ENCODE data around the gene TRIM5. TPM values are rescaled to one million over a fixed set of nuclear protein-coding genes. Genes with fewer than 3 reads are reported as not detected.
"Not testable (repeated sequence)": the region's sequence is repeated elsewhere in the genome, so short reads cannot be mapped to it uniquely, and the experiment has no call there.

Gene TRIM5
- total and polyA plus RNA-seq, 5 donors from 2014 or later, result 6.0 to 15.2 (median 7.6) TPM

DNA sequence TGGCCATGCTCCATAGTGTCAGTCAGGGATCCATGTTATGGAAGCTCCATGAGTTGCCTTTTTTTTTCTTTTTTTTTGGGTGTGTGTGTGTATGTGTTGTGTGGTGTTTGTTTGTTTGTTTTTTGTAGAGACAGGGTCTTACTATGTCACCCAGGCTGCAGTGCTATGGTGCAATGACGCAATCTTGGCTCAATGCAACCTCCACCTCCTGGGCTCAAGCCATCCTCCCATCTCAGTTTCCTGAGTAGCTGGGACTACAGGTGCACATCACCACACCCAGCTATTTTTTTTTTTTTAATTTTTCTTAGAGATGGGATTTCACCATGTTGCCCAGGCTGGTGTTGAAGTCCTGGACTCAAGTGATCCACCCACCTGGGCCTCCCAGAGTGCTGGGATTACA lies 3.6 kb upstream of the TRIM5 start:
- no peak for ATAC-seq (ENCODE audit: low read depth in 2 of 2)
- Mint-ChIP-seq H3K27me3 (peaks cover 4% of the 10 kb centered on the region), H3K4me1 (peaks cover 22 to 56% (median 43%) of the 10 kb centered on the region in 4 donors)

GRCh38 chr11:5686426-5686825 lies 1.6 kb upstream of the TRIM5 start:
- Histone ChIP-seq H3K27me3 (ENCODE audit: control insufficient read depth, insufficient read depth, low read length) (no peaks in the 10 kb centered on the region), H3K9me3 (ENCODE audit: control insufficient read depth in 2 of 2, low read length in 2 of 2) (no peaks in the 10 kb centered on the region), H3K36me3 (ENCODE audit: control insufficient read depth, insufficient read depth, low read length) (no peaks in the 10 kb centered on the region), H3K27ac (ENCODE audit: insufficient read depth, low read length, poor library complexity, severe bottlenecking) (peak overlapping the region; percentile 23), H3K4me1 (ENCODE audit: control insufficient read depth, insufficient read depth, low read length, poor library complexity, severe bottlenecking) (peaks cover 36% of the 10 kb centered on the region), H3K4me3 (ENCODE audit: low read depth, low read length) (no peak overlapping the region)
- ATAC-seq (ENCODE audit: low read depth in 2 of 2) (no peak), DNase-seq (no peak)
- H3K4me1 Mint-ChIP-seq, result peaks cover 20 to 56% (median 41%) of the 10 kb centered on the region in 4 donors
- H3K36me3 Mint-ChIP-seq, result no peaks in the 10 kb centered on the region
- peaks cover 4% of the 10 kb centered on the region for H3K27me3 Mint-ChIP-seq
- peak overlapping the region in 1 of 3 donors; percentile 52 for H3K27ac Mint-ChIP-seq
- peak overlapping the region in 1 of 4 donors; percentile 63 for H3K4me3 Mint-ChIP-seq
- H3K9me3 Mint-ChIP-seq, result no peaks in the 10 kb centered on the region

More for the DNA sequence above, 3.6 kb upstream of the TRIM5 start:
- H3K9me3 ChIP-seq (ENCODE audit: control insufficient read depth in 2 of 2, low read length in 2 of 2), result no peaks in the 10 kb centered on the region
- peak overlapping the region; percentile 87 for H3K27ac ChIP-seq (ENCODE audit: insufficient read depth, low read length, poor library complexity, severe bottlenecking)
- peaks cover 5% of the 10 kb centered on the region for H3K36me3 Mint-ChIP-seq
- peak overlapping the region; percentile 96 for H3K4me3 ChIP-seq (ENCODE audit: low read depth, low read length)
- peak overlapping the region; percentile 83 to 100 (median 95) for H3K27ac Mint-ChIP-seq
- H3K27me3 ChIP-seq (ENCODE audit: control insufficient read depth, insufficient read depth, low read length), result no peaks in the 10 kb centered on the region
- DNase-seq, result no peak
- H3K4me3 Mint-ChIP-seq, result peak overlapping the region; percentile 41 to 98 (median 80)
- no peaks in the 10 kb centered on the region for H3K9me3 Mint-ChIP-seq
- H3K4me1 ChIP-seq (ENCODE audit: control insufficient read depth, insufficient read depth, low read length, poor library complexity, severe bottlenecking), result peaks cover 49% of the 10 kb centered on the region
- peaks cover 5% of the 10 kb centered on the region for H3K36me3 ChIP-seq (ENCODE audit: control insufficient read depth, insufficient read depth, low read length)

- H3K4me1 Mint-ChIP-seq, result peaks cover 20 to 71% (median 55%) of the 10 kb centered on the region in 4 donors
Measured at GRCh38 chr11:5684036-5684645, 733 bp downstream of the TRIM5 start.

DNA sequence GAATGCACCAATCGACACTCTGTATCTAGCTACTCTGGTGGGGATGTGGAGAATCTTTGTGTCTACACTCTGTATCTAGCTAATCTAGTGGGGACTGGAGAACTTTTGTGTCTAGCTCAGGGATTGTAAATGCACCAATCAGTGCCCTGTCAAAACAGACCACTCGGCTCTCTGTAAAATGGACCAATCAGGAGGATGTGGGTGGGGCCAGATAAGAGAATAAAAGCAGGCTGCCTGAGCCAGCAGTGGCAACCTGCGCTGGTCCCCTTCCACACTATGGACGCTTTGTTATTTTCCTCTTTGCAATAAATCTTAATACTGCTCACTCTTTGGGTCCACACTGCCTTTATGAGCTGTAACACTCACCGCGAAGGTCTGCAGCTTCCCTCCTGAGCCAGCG lies 1.3 kb downstream of the TRIM5 start:
- not testable (repeated sequence) for H3K9me3 ChIP-seq (ENCODE audit: control insufficient read depth in 2 of 2, low read length in 2 of 2); ATAC-seq (ENCODE audit: low read depth in 2 of 2); H3K27me3 ChIP-seq (ENCODE audit: control insufficient read depth, insufficient read depth, low read length); H3K27me3 Mint-ChIP-seq; H3K9me3 Mint-ChIP-seq
- peak overlapping the region; percentile 89 for H3K27ac ChIP-seq (ENCODE audit: insufficient read depth, low read length, poor library complexity, severe bottlenecking)
- H3K4me1 ChIP-seq (ENCODE audit: control insufficient read depth, insufficient read depth, low read length, poor library complexity, severe bottlenecking), result peaks cover 25% of the 10 kb centered on the region
- peak overlapping the region; percentile 93 for H3K4me3 ChIP-seq (ENCODE audit: low read depth, low read length)
- H3K4me3 Mint-ChIP-seq, result peak overlapping the region; percentile 81 to 99 (median 97)
- peaks cover 15% of the 10 kb centered on the region for H3K36me3 Mint-ChIP-seq
- peak in 2 of 3 donors; percentile 12 to 36 for DNase-seq
- peaks cover 17% of the 10 kb centered on the region for H3K36me3 ChIP-seq (ENCODE audit: control insufficient read depth, insufficient read depth, low read length)
- peak overlapping the region; percentile 81 to 97 (median 96) for H3K27ac Mint-ChIP-seq
- H3K4me1 Mint-ChIP-seq, result peaks cover 21 to 71% (median 56%) of the 10 kb centered on the region in 4 donors

More at GRCh38 chr11:5684036-5684645, 733 bp downstream of the TRIM5 start:
- peaks cover 10% of the 10 kb centered on the region for H3K36me3 Mint-ChIP-seq
- Histone ChIP-seq H3K27me3 (ENCODE audit: control insufficient read depth, insufficient read depth, low read length) (no peaks in the 10 kb centered on the region), H3K4me1 (ENCODE audit: control insufficient read depth, insufficient read depth, low read length, poor library complexity, severe bottlenecking) (peaks cover 30% of the 10 kb centered on the region), H3K36me3 (ENCODE audit: control insufficient read depth, insufficient read depth, low read length) (peaks cover 12% of the 10 kb centered on the region), H3K4me3 (ENCODE audit: low read depth, low read length) (peak overlapping the region; percentile 93), H3K27ac (ENCODE audit: insufficient read depth, low read length, poor library complexity, severe bottlenecking) (peak overlapping the region; percentile 89), H3K9me3 (ENCODE audit: control insufficient read depth in 2 of 2, low read length in 2 of 2) (no peaks in the 10 kb centered on the region)
- peak overlapping the region; percentile 81 to 99 (median 97) for H3K4me3 Mint-ChIP-seq
- peak overlapping the region; percentile 81 to 97 (median 96) for H3K27ac Mint-ChIP-seq
- no peaks in the 10 kb centered on the region for H3K9me3 Mint-ChIP-seq
- peaks cover 4% of the 10 kb centered on the region for H3K27me3 Mint-ChIP-seq
- no peak for ATAC-seq (ENCODE audit: low read depth in 2 of 2)
- DNase-seq, result no peak

DNA sequence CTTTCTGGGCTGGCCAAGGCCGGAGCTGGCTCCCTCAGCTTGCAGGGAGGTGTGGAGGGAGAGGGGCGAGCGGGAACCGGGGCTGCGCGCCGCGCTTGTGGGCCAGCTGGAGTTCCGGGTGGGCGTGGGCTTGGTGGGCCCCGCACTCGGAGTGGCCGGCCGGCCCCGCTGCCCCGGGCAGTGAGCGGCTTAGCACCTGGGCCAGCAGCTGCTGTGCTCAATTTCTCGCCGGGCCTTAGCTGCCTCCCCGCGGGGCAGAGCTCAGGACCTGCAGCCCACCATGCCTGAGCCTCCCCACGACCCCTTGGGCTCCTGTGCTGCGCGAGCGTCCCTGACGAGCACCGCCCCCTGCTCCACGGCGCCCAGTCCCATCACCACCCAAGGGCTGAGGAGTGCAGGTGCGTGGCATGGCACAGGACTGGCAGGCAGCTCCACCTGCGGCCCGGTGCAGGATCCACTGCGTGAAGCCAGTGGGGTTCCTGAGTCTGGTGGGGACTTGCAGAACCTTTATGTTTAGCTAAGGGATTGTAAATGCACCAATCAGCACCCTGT lies 1.9 kb downstream of the TRIM5 start:
- H3K4me1 ChIP-seq (ENCODE audit: control insufficient read depth, insufficient read depth, low read length, poor library complexity, severe bottlenecking), result peaks cover 18% of the 10 kb centered on the region
- H3K36me3 ChIP-seq (ENCODE audit: control insufficient read depth, insufficient read depth, low read length), result peaks cover 23% of the 10 kb centered on the region
- not testable (repeated sequence) for H3K27ac ChIP-seq (ENCODE audit: insufficient read depth, low read length, poor library complexity, severe bottlenecking); DNase-seq; H3K9me3 Mint-ChIP-seq; ATAC-seq (ENCODE audit: low read depth in 2 of 2); H3K27me3 ChIP-seq (ENCODE audit: control insufficient read depth, insufficient read depth, low read length); H3K4me3 ChIP-seq (ENCODE audit: low read depth, low read length); H3K9me3 ChIP-seq (ENCODE audit: control insufficient read depth in 2 of 2, low read length in 2 of 2); H3K27me3 Mint-ChIP-seq
- H3K27ac Mint-ChIP-seq, result peak overlapping the region; percentile 81 to 97 (median 96)
- H3K36me3 Mint-ChIP-seq, result peaks cover 22% of the 10 kb centered on the region
- H3K4me3 Mint-ChIP-seq, result peak overlapping the region in 2 of 4 donors; percentile 81 to 99
- H3K4me1 Mint-ChIP-seq, result peaks cover 21 to 69% (median 53%) of the 10 kb centered on the region in 4 donors

DNA sequence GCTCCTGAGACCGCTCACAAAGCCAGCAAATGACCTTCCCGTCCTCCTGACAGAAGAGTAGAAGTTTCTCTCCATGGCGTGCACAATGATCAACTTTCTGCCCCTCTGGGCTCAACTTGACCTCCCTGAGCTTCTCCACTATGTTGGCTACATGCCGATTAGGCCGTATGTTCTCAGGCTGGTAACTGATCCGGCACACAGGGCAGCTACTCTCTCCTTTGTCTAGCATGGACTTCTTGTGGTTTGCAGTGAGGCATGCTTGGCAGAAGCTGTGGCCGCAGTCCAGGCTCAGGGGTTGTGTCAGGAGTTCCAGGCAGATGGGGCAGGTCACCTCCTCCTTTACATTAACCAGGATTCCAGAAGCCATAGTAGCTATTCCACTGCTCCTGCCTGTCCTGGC lies 5.1 kb downstream of the TRIM5 start:
- DNase-seq (no peak), ATAC-seq (ENCODE audit: low read depth in 2 of 2) (no peak)
- no peak overlapping the region for H3K27ac ChIP-seq (ENCODE audit: insufficient read depth, low read length, poor library complexity, severe bottlenecking)
- H3K36me3 ChIP-seq (ENCODE audit: control insufficient read depth, insufficient read depth, low read length), result peaks cover 28% of the 10 kb centered on the region
- Mint-ChIP-seq H3K4me3 (peak overlapping the region in 1 of 4 donors; percentile 29), H3K27ac (peak overlapping the region in 1 of 3 donors; percentile 78), H3K27me3 (peaks cover 3% of the 10 kb centered on the region), H3K4me1 (peaks cover 13 to 54% (median 41%) of the 10 kb centered on the region in 4 donors), H3K9me3 (no peaks in the 10 kb centered on the region), H3K36me3 (peaks cover 25% of the 10 kb centered on the region)
- no peak overlapping the region for H3K4me3 ChIP-seq (ENCODE audit: low read depth, low read length)
- peaks cover 11% of the 10 kb centered on the region for H3K4me1 ChIP-seq (ENCODE audit: control insufficient read depth, insufficient read depth, low read length, poor library complexity, severe bottlenecking)
- no peaks in the 10 kb centered on the region for H3K27me3 ChIP-seq (ENCODE audit: control insufficient read depth, insufficient read depth, low read length)
- H3K9me3 ChIP-seq (ENCODE audit: control insufficient read depth in 2 of 2, low read length in 2 of 2), result no peaks in the 10 kb centered on the region

GRCh38 chr11:5674391-5674790 lies 10.5 kb downstream of the TRIM5 start:
- no peaks in the 10 kb centered on the region for H3K27me3 ChIP-seq (ENCODE audit: control insufficient read depth, insufficient read depth, low read length)
- no peaks in the 10 kb centered on the region for H3K4me1 ChIP-seq (ENCODE audit: control insufficient read depth, insufficient read depth, low read length, poor library complexity, severe bottlenecking)
- H3K4me3 Mint-ChIP-seq, result no peak overlapping the region
- H3K36me3 Mint-ChIP-seq, result peaks cover 27% of the 10 kb centered on the region
- peaks cover 0 to 5% (median 0%) of the 10 kb centered on the region in 7 donors for H3K9me3 Mint-ChIP-seq
- H3K36me3 ChIP-seq (ENCODE audit: control insufficient read depth, insufficient read depth, low read length), result peaks cover 31% of the 10 kb centered on the region
- no peaks in the 10 kb centered on the region for H3K9me3 ChIP-seq (ENCODE audit: control insufficient read depth in 2 of 2, low read length in 2 of 2)
- ATAC-seq (ENCODE audit: low read depth in 2 of 2), result no peak
- peak overlapping the region in 1 of 3 donors; percentile 14 for H3K27ac Mint-ChIP-seq
- no peak for DNase-seq
- no peak overlapping the region for H3K27ac ChIP-seq (ENCODE audit: insufficient read depth, low read length, poor library complexity, severe bottlenecking)
- peaks cover 23 to 34% (median 24%) of the 10 kb centered on the region in 4 donors for H3K4me1 Mint-ChIP-seq
- no peak overlapping the region for H3K4me3 ChIP-seq (ENCODE audit: low read depth, low read length)
- no peaks in the 10 kb centered on the region for H3K27me3 Mint-ChIP-seq

Measured in CD4-positive, CD25-positive, alpha-beta regulatory T cell (primary cell).